ENCODE data around the gene HOXD8.

The HOXD8 gene

GRCh38 chr2:176130957-176131847 is 1.7 kb downstream of the HOXD8 start:
- FAIRE-seq, result no peak
- DNase-seq (ENCODE audit: insufficient read length, low spot score), result no peak
- TF ChIP-seq POLR2A (IDR thresholded peaks at IDR 0.05; ENCODE audit: low read depth, low read length), result no peak

- DNase-seq (ENCODE audit: insufficient read length, low spot score) (no peak), FAIRE-seq (no peak)
- no peak for TF ChIP-seq POLR2A (IDR thresholded peaks at IDR 0.05; ENCODE audit: low read depth, low read length)
Observed at GRCh38 chr2:176131848-176132158, 2.3 kb downstream of the HOXD8 start.

GRCh38 chr2:176132205-176133171 is 3.0 kb downstream of the HOXD8 start:
- TF ChIP-seq POLR2A (IDR thresholded peaks at IDR 0.05; ENCODE audit: low read depth, low read length), result no peak
- peak; percentile 30 for FAIRE-seq
- DNase-seq (ENCODE audit: insufficient read length, low spot score), result no peak

GRCh38 chr2:176133389-176133788 is 3.9 kb downstream of the HOXD8 start:
- no peak for TF ChIP-seq POLR2A (IDR thresholded peaks at IDR 0.05; ENCODE audit: low read depth, low read length)
- DNase-seq (ENCODE audit: insufficient read length, low spot score) (no peak), FAIRE-seq (no peak)

GRCh38 chr2:176134035-176134434 is 4.5 kb downstream of the HOXD8 start:
- no peak for FAIRE-seq
- DNase-seq (ENCODE audit: insufficient read length, low spot score), result no peak
- TF ChIP-seq POLR2A (IDR thresholded peaks at IDR 0.05; ENCODE audit: low read depth, low read length), result no peak

GRCh38 chr2:176135035-176135440 is 5.5 kb downstream of the HOXD8 start:
- DNase-seq (ENCODE audit: insufficient read length, low spot score) (no peak), FAIRE-seq (no peak)
- TF ChIP-seq POLR2A (IDR thresholded peaks at IDR 0.05; ENCODE audit: low read depth, low read length), result no peak

GRCh38 chr2:176136374-176137251 is 7.1 kb downstream of the HOXD8 start:
- FAIRE-seq, result no peak
- TF ChIP-seq POLR2A (IDR thresholded peaks at IDR 0.05; ENCODE audit: low read depth, low read length), result no peak; the same call in 1 of the 2 replicates
- DNase-seq (ENCODE audit: insufficient read length, low spot score), result peak; percentile 62

GRCh38 chr2:176137252-176137580 is 7.7 kb downstream of the HOXD8 start:
- no peak for TF ChIP-seq POLR2A (IDR thresholded peaks at IDR 0.05; ENCODE audit: low read depth, low read length)
- DNase-seq (ENCODE audit: insufficient read length, low spot score) (no peak), FAIRE-seq (no peak)

- no peak for DNase-seq (ENCODE audit: insufficient read length, low spot score)
- no peak for FAIRE-seq
- no peak for TF ChIP-seq POLR2A (IDR thresholded peaks at IDR 0.05; ENCODE audit: low read depth, low read length)
Observed at GRCh38 chr2:176137906-176138305, 8.4 kb downstream of the HOXD8 start.

GRCh38 chr2:176138526-176138922 is 9.0 kb downstream of the HOXD8 start:
- FAIRE-seq (no peak), DNase-seq (ENCODE audit: insufficient read length, low spot score) (no peak)
- no peak for TF ChIP-seq POLR2A (IDR thresholded peaks at IDR 0.05; ENCODE audit: low read depth, low read length)

- DNase-seq (ENCODE audit: insufficient read length, low spot score) (no peak), FAIRE-seq (no peak)
- TF ChIP-seq POLR2A (IDR thresholded peaks at IDR 0.05; ENCODE audit: low read depth, low read length), result no peak
Observed at GRCh38 chr2:176138923-176139660, 9.6 kb downstream of the HOXD8 start.

GRCh38 chr2:176139661-176140512 is 10.4 kb downstream of the HOXD8 start:
- DNase-seq (ENCODE audit: insufficient read length, low spot score), result no peak
- no peak for TF ChIP-seq POLR2A (IDR thresholded peaks at IDR 0.05; ENCODE audit: low read depth, low read length)
- no peak for FAIRE-seq

Measured in H54 (cell line).